OCI-LY7 (cell line): ENCODE measurements around the gene GSC2.

Source experiments
- EZH2phosphoT487 ChIP-seq: fragments of 200-600 bp; sonication (generic); IDR thresholded peaks from 2 replicates; pipeline ENCODE4 v1.6.1; 2018; ENCODE audit warnings: low read depth, borderline replicate concordance, mild to moderate bottlenecking, mixed run types, antibody characterized with exemption, low read length, moderate library complexity, mixed read lengths
- TF ChIP-seq, protein P1 (sequence below): fragments of 200-600 bp; sonication (generic); conservative IDR thresholded peaks from 2 replicates; pipeline ENCODE4 v1.5.1; 2014; ENCODE audit warnings: mild to moderate bottlenecking, antibody characterized with exemption, low read length, moderate library complexity, mixed read lengths

DNA sequence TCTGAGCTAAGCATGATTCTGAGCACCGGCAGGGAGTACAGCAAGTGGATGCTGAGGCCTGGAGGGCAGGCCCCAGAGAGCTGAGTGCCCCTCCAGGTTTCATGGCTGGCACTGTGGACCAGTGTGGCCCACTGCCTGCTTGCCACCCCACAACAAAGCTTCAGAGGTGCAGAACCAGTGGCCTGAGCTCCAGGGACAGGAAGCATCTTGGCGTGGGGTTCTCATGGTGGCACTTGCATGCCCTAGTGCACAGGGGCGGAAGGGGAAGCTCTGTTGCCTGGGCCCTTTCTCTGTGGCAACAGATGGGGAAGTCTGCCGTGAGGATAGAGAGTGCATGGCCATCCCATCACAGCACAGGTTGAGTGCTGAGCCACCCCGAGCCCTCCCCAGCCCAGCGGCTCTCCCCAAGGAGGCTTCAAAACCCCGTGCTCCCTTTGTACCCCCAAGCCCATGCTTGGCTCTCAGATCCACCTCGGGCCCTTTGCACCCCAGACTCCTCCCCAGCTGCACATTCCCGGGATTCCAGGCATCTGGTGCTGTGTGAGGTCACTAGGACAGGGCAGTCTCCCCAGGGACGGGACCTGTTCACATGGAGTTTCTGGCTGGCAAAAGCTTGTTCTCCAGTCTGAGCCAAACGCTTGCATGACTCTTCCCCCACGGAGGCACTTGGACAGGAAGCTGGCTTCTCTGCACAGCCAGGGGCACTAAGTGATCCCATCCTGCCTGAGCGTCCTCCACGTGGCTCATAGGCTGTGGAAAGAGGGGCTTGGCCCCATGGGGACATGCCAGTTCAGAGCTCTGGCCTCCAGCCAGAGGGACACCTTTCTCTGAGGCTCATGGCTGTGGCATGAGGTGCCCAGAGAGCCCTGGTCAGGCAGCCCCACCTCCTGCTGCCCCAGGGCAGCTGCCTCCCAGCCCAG lies 24.3 kb upstream of the GSC2 start:
- TF ChIP-seq, protein P1, sequence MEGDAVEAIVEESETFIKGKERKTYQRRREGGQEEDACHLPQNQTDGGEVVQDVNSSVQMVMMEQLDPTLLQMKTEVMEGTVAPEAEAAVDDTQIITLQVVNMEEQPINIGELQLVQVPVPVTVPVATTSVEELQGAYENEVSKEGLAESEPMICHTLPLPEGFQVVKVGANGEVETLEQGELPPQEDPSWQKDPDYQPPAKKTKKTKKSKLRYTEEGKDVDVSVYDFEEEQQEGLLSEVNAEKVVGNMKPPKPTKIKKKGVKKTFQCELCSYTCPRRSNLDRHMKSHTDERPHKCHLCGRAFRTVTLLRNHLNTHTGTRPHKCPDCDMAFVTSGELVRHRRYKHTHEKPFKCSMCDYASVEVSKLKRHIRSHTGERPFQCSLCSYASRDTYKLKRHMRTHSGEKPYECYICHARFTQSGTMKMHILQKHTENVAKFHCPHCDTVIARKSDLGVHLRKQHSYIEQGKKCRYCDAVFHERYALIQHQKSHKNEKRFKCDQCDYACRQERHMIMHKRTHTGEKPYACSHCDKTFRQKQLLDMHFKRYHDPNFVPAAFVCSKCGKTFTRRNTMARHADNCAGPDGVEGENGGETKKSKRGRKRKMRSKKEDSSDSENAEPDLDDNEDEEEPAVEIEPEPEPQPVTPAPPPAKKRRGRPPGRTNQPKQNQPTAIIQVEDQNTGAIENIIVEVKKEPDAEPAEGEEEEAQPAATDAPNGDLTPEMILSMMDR = no peak
- no peak for TF ChIP-seq EZH2phosphoT487
